Erythroblast (primary cell): ENCODE data around the gene EAF1.

ENCODE experiments used
- GATA1 ChIP-seq: IDR thresholded peaks from 2 replicates; pipeline ENCODE4 v1.6.1; 2011; ENCODE audit warnings: low read depth, mild to moderate bottlenecking, control low read depth, low read length, moderate library complexity
- POLR2A ChIP-seq: IDR thresholded peaks from 2 replicates; pipeline ENCODE4 v1.6.1; 2011; ENCODE audit warnings: mild to moderate bottlenecking, low read length

GRCh38 chr3:15470849-15471248 lies 43.5 kb downstream of the EAF1 start:
- TF ChIP-seq POLR2A = no peak
- TF ChIP-seq GATA1 = no peak
